HPDE6-E6E7 (cell line): ENCODE measurements around the gene CNNM4.
A peak's percentile ranks its signal among the peaks of the same experiment; 100 is the strongest.
"Not testable (repeated sequence)": the region's sequence is repeated elsewhere in the genome, so short reads cannot be mapped to it uniquely, and the experiment has no call there.

ENCODE experiments used
- DNase-seq: peaks from one replicate; pipeline ENCODE4 v3.0.0; 2011; ENCODE audit warnings: missing footprints; ENCODE audit errors: extremely low spot score

Gene CNNM4

GRCh38 chr2:96792772-96793749 lies 32.4 kb downstream of the CNNM4 start:
- no peak for DNase-seq

GRCh38 chr2:96795076-96795475 lies 34.4 kb downstream of the CNNM4 start:
- no peak for DNase-seq

- DNase-seq: not testable (repeated sequence)
Measured at GRCh38 chr2:96796497-96796896, 35.8 kb downstream of the CNNM4 start.

GRCh38 chr2:96797066-96797625 lies 36.4 kb downstream of the CNNM4 start:
- no peak for DNase-seq

- no peak for DNase-seq
Measured at GRCh38 chr2:96798733-96799622, 38.3 kb downstream of the CNNM4 start.

GRCh38 chr2:96799623-96799935 lies 38.9 kb downstream of the CNNM4 start:
- no peak for DNase-seq

GRCh38 chr2:96800061-96801004 lies 39.6 kb downstream of the CNNM4 start:
- no peak for DNase-seq

GRCh38 chr2:96801005-96801785 lies 40.5 kb downstream of the CNNM4 start:
- DNase-seq: peak; percentile 72

GRCh38 chr2:96801786-96802595 lies 41.3 kb downstream of the CNNM4 start:
- DNase-seq: no peak

GRCh38 chr2:96802721-96803120 lies 42.0 kb downstream of the CNNM4 start:
- no peak for DNase-seq

- no peak for DNase-seq
Measured at GRCh38 chr2:96804986-96805385, 44.3 kb downstream of the CNNM4 start.

- not testable (repeated sequence) for DNase-seq
Measured at GRCh38 chr2:96805946-96806345, 45.2 kb downstream of the CNNM4 start.

GRCh38 chr2:96806468-96807126 lies 45.9 kb downstream of the CNNM4 start:
- no peak for DNase-seq

- no peak for DNase-seq
Measured at GRCh38 chr2:96807127-96807471, 46.4 kb downstream of the CNNM4 start.

GRCh38 chr2:96808176-96808837 lies 47.6 kb downstream of the CNNM4 start:
- no peak for DNase-seq

GRCh38 chr2:96809216-96809882 lies 48.6 kb downstream of the CNNM4 start:
- DNase-seq: no peak

- DNase-seq: no peak
Measured at GRCh38 chr2:96809951-96810782, 49.5 kb downstream of the CNNM4 start.
